Spinal cord (tissue), 10 donors: ENCODE results near the gene FAM219A. TPM values are rescaled to one million over a fixed set of nuclear protein-coding genes. Genes with fewer than 3 reads are reported as not detected.

ENCODE experiments used
- DNase-seq, 6 donors: peaks; one replicate each; pipeline versions ENCODE4 v3.0.0 to v3.0.0-alpha.2; 2013 to 2015; ENCODE audit warnings: low spot score in 6 of 6, low read depth in 4 of 6
- H3K27ac ChIP-seq: one replicate; pipeline ENCODE4 v1.5.1; 2013; ENCODE audit warnings: low read depth, low read length, control low read depth
- H3K27me3 ChIP-seq: one replicate; pipeline ENCODE4 v1.6.1; 2013; ENCODE audit warnings: low read length; ENCODE audit not compliant: control insufficient read depth, insufficient read depth
- H3K36me3 ChIP-seq: one replicate; pipeline ENCODE4 v1.6.1; 2013; ENCODE audit warnings: low read length; ENCODE audit not compliant: control insufficient read depth, insufficient read depth
- H3K4me1 ChIP-seq: one replicate; pipeline ENCODE4 v1.6.1; 2013; ENCODE audit warnings: low read length; ENCODE audit not compliant: control insufficient read depth, insufficient read depth
- H3K4me3 ChIP-seq: one replicate; pipeline ENCODE4 v1.5.1; 2013; ENCODE audit warnings: low read depth, low read length, control low read depth
- H3K9me3 ChIP-seq: one replicate; pipeline ENCODE4 v1.6.1; 2013; ENCODE audit warnings: low read length; ENCODE audit not compliant: control insufficient read depth, insufficient read depth
- WGBS: methylation state at CpG from one replicate; pipeline ENCODE4 v1.1.5; 2013; ENCODE audit warnings: missing lambda C conversion rate; ENCODE audit not compliant: insufficient coverage; 5-methylcytosine and 5-hydroxymethylcytosine counted together
- long read RNA-seq, 4 donors: transcript quantifications; one replicate each; lab custom pipeline, GENCODE V29; 2026
- polyA plus RNA-seq, 2 donors: library from polyadenylated mRNA; unstranded; fragments of 120-200 nt; gene quantifications; one replicate each; pipeline ENCODE4 v1.2.1, GENCODE V29; 2013; ENCODE audit not compliant: insufficient read length in 2 of 2
- total RNA-seq, 2 donors: library from RNA; depleted of rRNA in 1 of 2; stranded (reverse); fragments of 120-200 nt in 1 of 2; fragments of >200 nt in 1 of 2; gene quantifications; one replicate each; pipeline versions ENCODE4 v1.2.3 to v1.2.4, GENCODE V29; 2013 to 2014
- donor health status: healthy.

The FAM219A gene, protein sequence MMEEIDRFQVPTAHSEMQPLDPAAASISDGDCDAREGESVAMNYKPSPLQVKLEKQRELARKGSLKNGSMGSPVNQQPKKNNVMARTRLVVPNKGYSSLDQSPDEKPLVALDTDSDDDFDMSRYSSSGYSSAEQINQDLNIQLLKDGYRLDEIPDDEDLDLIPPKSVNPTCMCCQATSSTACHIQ
- 10 to 100 TPM; 18.1 to 23.6 TPM for total RNA-seq
- 10 to 100 TPM; 78.8 to 83.9 TPM for polyA plus RNA-seq
- long read RNA-seq, donor 1, transcript FAM219A-209 (6 exons, 3,644 nt) = minor isoform, 6 of 26 reads
- long read RNA-seq, donor 1, transcript FAM219A-207 (6 exons, 3,624 nt) = minor isoform, 5 of 26 reads
- long read RNA-seq, donor 1, transcript FAM219A-201 (6 exons, 3,588 nt) = major isoform, 10 of 26 reads
- long read RNA-seq, donor 1, partial matches to known transcripts = 0 of 26 reads
- long read RNA-seq, donor 1, other reads (novel, unspliced or antisense) = 0 of 26 reads
- long read RNA-seq, donor 2, partial matches to known transcripts = 0 of 9 reads
- long read RNA-seq, donor 2, other reads (novel, unspliced or antisense) = 0 of 9 reads
- long read RNA-seq, donor 3, transcript FAM219A-201 (6 exons, 3,588 nt) = major isoform, 8 of 13 reads
- long read RNA-seq, donor 3, partial matches to known transcripts = 0 of 13 reads
- long read RNA-seq, donor 3, other reads (novel, unspliced or antisense) = 0 of 13 reads
- long read RNA-seq, donor 4, partial matches to known transcripts = 15 of 19 reads
- long read RNA-seq, donor 4, other reads (novel, unspliced or antisense) = 0 of 19 reads

DNA sequence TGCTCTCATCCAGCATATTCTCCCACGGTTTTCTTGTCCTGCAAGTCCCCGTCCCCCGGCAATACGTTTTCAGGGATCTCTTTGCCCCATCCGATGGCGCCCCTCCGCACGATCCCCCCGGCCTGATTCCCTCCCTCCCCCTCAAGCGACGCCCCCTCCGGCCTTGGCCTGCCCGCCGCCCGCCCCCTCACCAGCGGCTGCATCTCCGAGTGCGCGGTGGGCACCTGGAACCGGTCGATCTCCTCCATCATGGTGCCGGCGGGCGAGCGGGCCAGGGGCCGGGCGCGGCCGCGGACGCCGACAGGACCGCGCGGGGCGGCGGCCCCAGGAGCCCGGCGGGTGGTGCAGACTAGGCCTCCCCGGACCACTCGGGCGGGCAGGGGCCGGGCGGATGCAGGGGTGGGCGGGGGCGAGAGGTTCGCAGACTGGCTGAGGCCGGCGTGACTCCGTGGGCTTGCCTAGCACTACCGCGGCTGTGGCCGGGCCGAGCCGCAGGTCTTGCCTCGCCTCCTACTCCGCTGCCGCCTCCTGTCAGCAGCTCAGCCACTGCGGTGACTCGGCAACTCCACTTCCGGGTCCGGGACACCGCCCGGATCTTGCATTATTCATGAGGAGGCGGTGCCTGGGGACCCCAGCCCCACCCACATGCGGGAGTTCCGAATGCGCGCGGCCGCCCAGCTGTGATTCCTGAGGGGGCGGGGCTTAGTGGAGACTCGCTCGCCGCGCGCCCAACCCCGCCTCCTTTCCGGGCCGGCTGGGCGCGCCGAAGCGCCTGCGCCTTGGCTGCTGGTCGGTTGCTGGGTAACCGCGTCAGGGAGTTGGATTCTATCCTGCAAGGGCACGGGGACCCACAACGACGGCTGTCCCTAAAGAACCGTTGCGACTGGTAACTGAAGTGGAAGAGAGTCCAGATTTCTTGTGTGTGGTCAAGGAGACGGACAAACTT, at the start of gene FAM219A, which contains the start of gene DNAI1:
TSS of gene FAM219A (minus strand) at position 558 of the 946 bp plus-strand sequence. CDS start at position 251, 307 bp downstream.
TSS of gene DNAI1 (plus strand) at position 793 of the 946 bp plus-strand sequence. CDS start 201 bp downstream, outside the sequence.
- Histone ChIP-seq H3K4me1 (peaks cover 37% of the 10 kb centered on the region), H3K36me3 (no peaks in the 10 kb centered on the region), H3K4me3 (peak within 1 kb of the TSS; percentile 67), H3K27ac (peak within 1 kb of the TSS; percentile 66), H3K9me3 (no peaks in the 10 kb centered on the region), H3K27me3 (no peaks in the 10 kb centered on the region)
- peak; percentile 93 to 100 (median 98) for DNase-seq
- WGBS = under 1% methylated on average over 91 of the region's 94 CpGs

DNA sequence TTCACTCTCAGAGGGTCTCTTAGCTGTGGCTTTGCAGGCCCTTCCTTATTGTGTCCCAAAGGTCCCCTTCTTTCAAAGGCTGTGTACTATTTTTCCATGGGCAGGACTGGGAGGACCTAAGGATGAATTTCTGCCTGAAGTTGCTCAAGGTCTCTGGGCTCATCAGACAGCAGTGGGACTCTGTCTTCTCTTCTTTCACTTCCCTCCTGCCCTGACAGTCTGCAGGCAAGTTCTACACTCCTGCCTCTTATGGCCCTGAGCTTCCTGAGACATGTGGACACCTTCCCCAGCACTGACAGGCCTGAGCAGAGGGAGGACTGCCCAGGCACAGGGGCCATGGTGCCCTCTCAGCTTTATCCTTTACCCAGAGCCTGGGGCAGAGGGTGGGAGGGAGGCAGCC, 49.6 kb upstream of the FAM219A start:
- Histone ChIP-seq H3K27ac (no peak overlapping the region), H3K4me3 (no peak overlapping the region), H3K4me1 (peaks cover 47% of the 10 kb centered on the region), H3K36me3 (no peaks in the 10 kb centered on the region), H3K9me3 (no peaks in the 10 kb centered on the region), H3K27me3 (no peaks in the 10 kb centered on the region)
- DNase-seq = no peak

DNA sequence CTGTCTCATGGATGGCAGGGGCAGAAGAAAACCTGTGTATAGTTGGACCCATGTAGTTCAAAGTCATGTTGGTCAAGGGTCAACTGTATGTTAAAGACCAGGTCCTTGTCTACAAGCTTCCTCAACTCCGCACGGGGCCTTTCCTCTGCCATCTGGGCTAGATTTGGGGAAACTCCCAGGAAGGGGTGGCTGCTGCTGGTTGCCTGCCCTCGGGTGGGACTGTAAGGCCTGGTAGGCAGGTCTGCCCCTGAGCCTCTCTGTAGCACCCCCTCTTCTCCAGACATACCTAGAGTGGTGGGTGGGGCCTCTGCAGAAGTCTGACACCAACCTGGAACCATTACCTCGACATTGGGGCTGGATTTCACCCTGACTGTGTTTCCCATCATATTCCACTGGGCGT, 49.2 kb upstream of the FAM219A start:
- Histone ChIP-seq H3K4me1 (peaks cover 47% of the 10 kb centered on the region), H3K4me3 (no peak overlapping the region), H3K27ac (no peak overlapping the region), H3K9me3 (no peaks in the 10 kb centered on the region), H3K27me3 (no peaks in the 10 kb centered on the region), H3K36me3 (no peaks in the 10 kb centered on the region)
- DNase-seq = no peak
- 94% methylated on average over 2 of the region's 5 CpGs for WGBS

DNA sequence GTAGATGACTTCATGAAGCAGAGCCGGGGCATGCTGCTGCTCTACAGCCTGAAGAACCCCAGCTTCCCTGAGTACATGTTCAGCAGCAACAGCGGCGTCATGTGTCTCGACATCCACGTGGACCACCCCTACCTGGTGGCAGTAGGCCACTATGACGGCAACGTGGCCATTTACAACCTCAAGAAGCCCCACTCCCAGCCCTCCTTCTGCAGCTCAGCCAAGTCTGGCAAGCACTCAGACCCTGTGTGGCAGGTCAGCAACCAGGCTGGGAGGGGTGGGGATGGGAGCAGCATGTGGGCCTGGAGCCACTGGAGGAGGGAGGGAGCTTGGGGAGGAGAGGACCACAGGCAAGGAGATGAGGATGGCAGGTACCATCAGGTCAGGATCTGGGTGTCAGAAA, 48.3 kb upstream of the FAM219A start:
- Histone ChIP-seq H3K4me3 (no peak overlapping the region), H3K27me3 (no peaks in the 10 kb centered on the region), H3K27ac (no peak overlapping the region), H3K9me3 (no peaks in the 10 kb centered on the region), H3K4me1 (peaks cover 50% of the 10 kb centered on the region), H3K36me3 (no peaks in the 10 kb centered on the region)
- no peak for DNase-seq
- 96% methylated on average over 5 of the region's 7 CpGs for WGBS

DNA sequence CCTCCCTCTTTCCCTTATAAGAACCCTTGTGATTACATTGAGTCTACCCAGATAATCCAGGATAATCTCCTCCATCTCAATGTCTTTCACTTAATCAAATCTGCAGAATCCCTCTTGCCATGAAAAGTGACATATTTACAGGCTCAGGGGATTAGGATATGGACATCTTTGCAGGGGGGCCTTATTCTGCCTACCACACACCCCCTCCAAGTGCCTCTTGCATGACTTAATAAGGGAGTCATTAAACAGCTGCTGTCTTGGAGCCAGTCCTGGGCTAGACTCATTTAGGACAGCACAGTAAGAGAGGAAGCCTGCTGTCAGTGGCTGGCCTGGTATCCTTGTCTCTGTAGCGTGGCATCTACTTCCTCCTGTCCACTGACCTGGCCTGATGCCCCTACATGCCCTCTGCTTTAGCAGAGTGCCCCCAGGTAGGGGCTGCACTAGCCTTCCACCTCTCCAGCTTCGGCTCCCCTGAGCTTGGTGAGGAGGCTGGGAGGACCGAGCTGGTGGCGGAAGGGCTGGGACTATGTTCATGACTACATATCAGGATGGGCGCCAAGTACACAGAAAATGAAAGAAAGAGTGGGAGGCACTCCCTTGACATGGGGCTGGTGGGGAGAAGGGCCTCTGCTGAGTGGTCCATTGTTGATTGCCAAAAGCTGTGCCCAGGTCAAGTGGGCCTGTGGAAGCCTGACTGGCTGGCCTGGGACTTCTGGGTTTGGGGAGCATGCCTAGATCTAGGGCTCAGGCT, 47.2 kb upstream of the FAM219A start:
- Histone ChIP-seq H3K27ac (no peak overlapping the region), H3K9me3 (no peaks in the 10 kb centered on the region), H3K27me3 (no peaks in the 10 kb centered on the region), H3K4me1 (peaks cover 54% of the 10 kb centered on the region), H3K36me3 (no peaks in the 10 kb centered on the region), H3K4me3 (no peak overlapping the region)
- WGBS = 94% methylated on average over 4 of the region's 5 CpGs
- no peak for DNase-seq

DNA sequence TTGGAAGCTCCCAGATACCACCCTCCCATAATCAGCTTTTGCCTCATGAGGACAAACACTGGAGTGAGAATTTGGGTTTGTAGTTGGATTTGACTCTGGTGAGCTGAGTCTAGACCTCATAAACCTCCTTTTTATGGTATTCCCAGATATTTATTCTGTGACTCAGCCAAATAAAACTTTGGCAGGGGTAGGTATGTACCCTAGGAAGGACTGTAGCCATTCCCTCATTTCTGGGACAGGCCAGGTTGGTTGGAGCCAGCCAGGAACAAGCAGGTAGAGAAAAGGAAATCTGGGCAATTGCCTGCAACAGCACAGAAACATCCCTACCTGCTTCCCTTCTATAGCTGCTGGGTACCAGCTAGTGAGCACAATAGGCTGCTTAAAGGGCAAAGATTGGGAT, 45.0 kb upstream of the FAM219A start:
- Histone ChIP-seq H3K36me3 (no peaks in the 10 kb centered on the region), H3K4me3 (no peak overlapping the region), H3K9me3 (no peaks in the 10 kb centered on the region), H3K27ac (peak overlapping the region; percentile 40), H3K27me3 (no peaks in the 10 kb centered on the region), H3K4me1 (peaks cover 52% of the 10 kb centered on the region)
- DNase-seq = no peak

DNA sequence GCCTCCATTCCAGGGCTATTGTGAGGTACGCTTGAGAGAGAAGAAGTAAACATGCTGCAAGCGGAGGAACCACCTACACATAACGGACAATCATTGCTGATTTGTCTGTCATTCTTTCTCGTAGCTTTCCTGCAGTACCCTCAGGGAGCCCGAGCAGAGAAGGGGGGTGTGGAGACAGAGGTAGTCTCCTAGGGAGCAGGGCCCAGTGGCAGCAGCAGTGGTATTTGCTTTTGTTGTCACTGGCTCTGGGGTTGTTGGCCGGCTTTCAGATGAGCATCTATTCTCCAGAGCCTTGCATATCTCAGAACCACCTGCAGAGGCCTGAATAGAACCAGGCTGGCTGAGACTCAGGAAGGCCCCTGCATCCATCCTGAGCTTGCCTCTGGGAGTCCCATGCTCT, 44.5 kb upstream of the FAM219A start:
- no peaks in the 10 kb centered on the region for H3K9me3 ChIP-seq
- H3K4me3 ChIP-seq = no peak overlapping the region
- H3K27ac ChIP-seq = peak overlapping the region; percentile 79
- no peaks in the 10 kb centered on the region for H3K27me3 ChIP-seq
- peaks cover 57% of the 10 kb centered on the region for H3K4me1 ChIP-seq
- H3K36me3 ChIP-seq = no peaks in the 10 kb centered on the region
- peak in 3 of 6 donors; percentile 47 to 81 (median 81) for DNase-seq
- WGBS = 31% methylated on average over 2 of the region's 6 CpGs

DNA sequence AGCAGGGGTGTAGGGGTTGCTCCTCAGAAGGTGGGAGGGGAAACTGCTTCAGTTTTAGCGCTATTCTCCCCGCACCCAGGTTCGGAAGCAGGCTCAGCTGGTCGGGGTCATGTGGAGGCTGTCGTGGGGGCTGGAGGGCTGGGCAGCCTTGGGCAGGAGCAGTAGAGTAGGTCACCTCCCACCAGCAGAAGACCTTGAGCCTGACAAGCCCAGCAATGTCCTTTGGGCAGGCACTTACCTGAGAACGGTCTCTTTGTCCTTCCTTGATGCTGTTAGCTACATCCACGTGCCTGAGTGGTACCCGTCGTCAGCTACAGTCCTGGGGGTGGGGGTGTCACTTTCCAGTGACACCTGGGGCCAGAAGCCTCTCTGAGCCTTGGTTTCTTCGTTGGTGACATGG, 44.1 kb upstream of the FAM219A start:
- Histone ChIP-seq H3K36me3 (no peaks in the 10 kb centered on the region), H3K9me3 (no peaks in the 10 kb centered on the region), H3K4me1 (peaks cover 58% of the 10 kb centered on the region), H3K27me3 (no peaks in the 10 kb centered on the region), H3K4me3 (no peak overlapping the region), H3K27ac (peak overlapping the region; percentile 79)
- peak in 1 of 6 donors; percentile 40 for DNase-seq
- 32% methylated on average over 10 of the region's 10 CpGs for WGBS
